Smooth muscle cell (in vitro differentiated cells): Measurements from ENCODE around the gene RIMKLA. TPM values are rescaled to one million over a fixed set of nuclear protein-coding genes. Genes with fewer than 3 reads are reported as not detected.

Source experiments
- DNase-seq: peaks from one replicate; lab custom pipeline; 2025; ENCODE audit not compliant: unreplicated experiment; lab: John Stamatoyannopoulos, UW
- H2AFZ ChIP-seq: fragments of 200-600 bp; sonication (generic); 2 replicates; pipeline ENCODE4 v1.6.0; 2016; ENCODE audit warnings: antibody characterized with exemption, low read depth, mild to moderate bottlenecking
- H3F3A ChIP-seq: fragments of 200-600 bp; sonication (generic); 2 replicates; pipeline ENCODE4 v1.6.0; 2017; ENCODE audit warnings: antibody characterized with exemption, low read depth
- H3K27ac ChIP-seq: fragments of 200-600 bp; sonication (generic); 2 replicates; pipeline ENCODE4 v1.5.1; 2016; ENCODE audit warnings: low read depth, mild to moderate bottlenecking
- H3K27me3 ChIP-seq: fragments of 200-600 bp; sonication (generic); 2 replicates; pipeline ENCODE4 v1.6.1; 2016; ENCODE audit warnings: low read depth, mild to moderate bottlenecking
- H3K36me3 ChIP-seq: fragments of 200-600 bp; sonication (generic); 2 replicates; pipeline ENCODE4 v1.5.1; 2016; ENCODE audit warnings: low read depth
- H3K4me1 ChIP-seq: fragments of 200-600 bp; sonication (generic); 2 replicates; pipeline ENCODE4 v1.5.1; 2016; ENCODE audit warnings: low read depth
- H3K4me2 ChIP-seq: fragments of 200-600 bp; sonication (generic); 2 replicates; pipeline ENCODE4 v1.6.0; 2016; ENCODE audit warnings: mild to moderate bottlenecking
- H3K4me3 ChIP-seq: fragments of 200-600 bp; sonication (generic); 2 replicates; pipeline ENCODE4 v1.5.1; 2016; ENCODE audit warnings: mild to moderate bottlenecking
- H3K79me2 ChIP-seq: fragments of 200-600 bp; sonication (generic); 2 replicates; pipeline ENCODE4 v1.6.0; 2016; ENCODE audit warnings: low read depth, mild to moderate bottlenecking
- H3K9ac ChIP-seq: fragments of 200-600 bp; sonication (generic); 2 replicates; pipeline ENCODE4 v1.6.0; 2016; ENCODE audit warnings: low read depth
- H3K9me3 ChIP-seq: fragments of 200-600 bp; sonication (generic); replicated peaks from 2 replicates; pipeline ENCODE4 v1.5.1; 2016; ENCODE audit warnings: low read depth
- H4K20me1 ChIP-seq: fragments of 200-600 bp; sonication (generic); 2 replicates; pipeline ENCODE4 v1.6.0; 2016; ENCODE audit warnings: low read depth
- CTCF ChIP-seq: fragments of 200-600 bp; sonication (generic); IDR thresholded peaks from 2 replicates; pipeline ENCODE4 v1.5.1; 2017; ENCODE audit warnings: borderline replicate concordance, mild to moderate bottlenecking, antibody characterized with exemption; ENCODE audit not compliant: insufficient read depth, poor library complexity, severe bottlenecking
- WGBS: methylation state at CpG from one replicate; pipeline ENCODE4 v1.1.7; 2016; ENCODE audit warnings: low lambda C conversion rate; 5-methylcytosine and 5-hydroxymethylcytosine counted together
- polyA plus RNA-seq: library from polyadenylated mRNA; unstranded; fragments of >200 nt; fragmentation: Nextera tagmentation; extraction: Ambion mirVana; gene quantifications from 2 replicates; pipeline ENCODE4 v1.2.1, GENCODE V29; 2016
- total RNA-seq: library from RNA; depleted of rRNA; stranded (reverse); fragments of >200 nt; gene quantifications from 2 replicates; pipeline ENCODE4 v1.2.3, GENCODE V29; 2014

The RIMKLA gene
- total and polyA plus RNA-seq, 2 experiments from 2014 or later = 0.04 to 0.25 TPM

- H3K79me2 ChIP-seq = no peaks in the 10 kb centered on the region
- H3F3A ChIP-seq = no peaks in the 10 kb centered on the region
- no peaks in the 10 kb centered on the region for H3K36me3 ChIP-seq
- TF ChIP-seq CTCF = no peak
- no peak overlapping the region for H2AFZ ChIP-seq
- H3K4me2 ChIP-seq = no peak overlapping the region
- H3K4me3 ChIP-seq = no peak overlapping the region
- DNase-seq = no peak
- H3K4me1 ChIP-seq = no peaks in the 10 kb centered on the region
- no peak overlapping the region for H3K27ac ChIP-seq
- no peak overlapping the region for H3K9ac ChIP-seq
- 94% methylated on average over 6 of the region's 6 CpGs for WGBS
- H3K27me3 ChIP-seq = no peaks in the 10 kb centered on the region
- no peaks in the 10 kb centered on the region for H4K20me1 ChIP-seq
- H3K9me3 ChIP-seq = no peaks in the 10 kb centered on the region
These were observed 16.5 kb upstream of the RIMKLA start for GRCh38 chr1:42364089-42364488.

DNA sequence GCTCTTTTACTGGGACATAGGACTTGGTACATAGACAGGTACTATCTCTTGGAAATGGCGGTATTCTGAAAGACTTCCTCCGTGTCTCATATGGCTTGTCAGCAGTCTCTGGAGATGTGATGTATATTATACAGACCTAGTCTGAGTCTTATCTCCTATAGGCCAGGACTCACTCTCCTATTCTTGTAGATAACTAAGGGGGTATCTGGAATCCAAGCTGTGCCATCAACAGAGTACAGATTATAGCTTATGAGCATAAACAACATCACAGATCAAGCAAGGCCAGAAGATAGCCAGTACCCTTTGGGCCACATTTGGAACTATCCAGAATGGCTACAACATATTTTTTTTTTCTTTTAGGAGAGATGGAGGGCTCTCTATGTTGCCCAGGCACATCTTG lies 16.1 kb upstream of the RIMKLA start:
- 69% methylated on average over 2 of the region's 2 CpGs for WGBS
- Histone ChIP-seq H4K20me1 (no peaks in the 10 kb centered on the region), H3K9ac (no peak overlapping the region), H3F3A (no peaks in the 10 kb centered on the region), H3K36me3 (no peaks in the 10 kb centered on the region), H2AFZ (no peak overlapping the region), H3K9me3 (no peaks in the 10 kb centered on the region), H3K79me2 (no peaks in the 10 kb centered on the region), H3K27me3 (no peaks in the 10 kb centered on the region), H3K4me2 (no peak overlapping the region), H3K27ac (no peak overlapping the region), H3K4me3 (no peak overlapping the region), H3K4me1 (no peaks in the 10 kb centered on the region)
- no peak for DNase-seq
- no peak for TF ChIP-seq CTCF

DNA sequence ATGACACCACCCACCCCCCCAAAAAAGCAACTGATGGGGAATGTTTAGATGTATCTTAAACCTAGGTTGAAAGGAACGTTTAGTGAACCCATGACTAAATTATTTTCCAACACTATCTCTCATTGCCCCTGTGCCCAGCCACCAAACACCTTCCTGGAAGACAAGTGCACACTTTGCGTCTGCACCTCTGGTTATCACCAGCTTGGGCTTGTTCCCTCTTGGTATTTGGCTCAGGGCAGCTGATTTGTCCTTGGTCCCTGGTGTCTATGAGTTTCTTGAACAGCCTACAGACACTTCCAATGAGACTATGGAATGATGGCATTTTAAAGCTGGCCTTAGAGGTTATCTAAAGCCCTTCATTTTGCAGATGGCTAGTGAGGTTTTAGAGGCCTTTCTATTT lies 15.5 kb upstream of the RIMKLA start:
- no peak overlapping the region for H3K9ac ChIP-seq
- no peaks in the 10 kb centered on the region for H3K9me3 ChIP-seq
- no peak overlapping the region for H3K4me2 ChIP-seq
- no peak for DNase-seq
- no peaks in the 10 kb centered on the region for H3K36me3 ChIP-seq
- H3K27me3 ChIP-seq = no peaks in the 10 kb centered on the region
- no peaks in the 10 kb centered on the region for H3K4me1 ChIP-seq
- H2AFZ ChIP-seq = no peak overlapping the region
- no peak for TF ChIP-seq CTCF
- H3K79me2 ChIP-seq = no peaks in the 10 kb centered on the region
- H4K20me1 ChIP-seq = no peaks in the 10 kb centered on the region
- no peak overlapping the region for H3K4me3 ChIP-seq
- H3F3A ChIP-seq = no peaks in the 10 kb centered on the region
- WGBS = 77% methylated on average over 2 of the region's 2 CpGs
- no peak overlapping the region for H3K27ac ChIP-seq

DNA sequence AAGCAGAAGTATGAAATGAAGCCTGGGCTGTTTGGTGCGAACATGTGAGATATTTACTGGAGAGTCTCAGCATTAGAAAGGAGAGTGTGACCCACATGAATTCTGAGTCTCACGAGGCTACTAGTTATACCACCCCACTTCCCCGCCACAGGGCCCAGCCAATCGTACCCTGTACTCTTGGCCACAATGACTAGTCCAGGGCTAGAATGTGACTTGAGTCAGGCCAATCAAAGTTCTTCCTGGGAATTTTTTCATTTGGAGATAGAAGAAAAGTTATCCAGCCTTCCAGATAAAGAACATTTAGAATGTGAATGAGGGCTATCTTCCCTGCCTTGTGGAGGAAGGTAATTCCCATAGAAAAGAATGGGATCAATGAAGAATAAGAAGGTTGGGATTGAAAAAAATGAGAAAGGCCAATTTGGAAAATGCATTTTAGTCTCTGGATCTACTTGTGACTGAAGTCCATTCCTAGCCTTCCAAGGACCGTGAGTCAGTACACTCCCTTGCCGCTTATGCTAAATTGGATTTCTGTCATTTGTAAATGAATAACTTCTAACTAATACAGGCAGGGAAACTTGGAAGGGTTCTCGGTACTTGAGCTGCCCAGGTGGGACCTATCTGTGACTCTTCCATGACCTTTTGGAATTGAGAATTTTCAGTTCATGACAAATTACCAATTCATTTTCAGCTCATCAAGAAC lies 12.3 kb upstream of the RIMKLA start:
- H3K79me2 ChIP-seq = no peaks in the 10 kb centered on the region

More for the DNA sequence above, 12.3 kb upstream of the RIMKLA start:
- no peaks in the 10 kb centered on the region for H3K36me3 ChIP-seq
- no peak for TF ChIP-seq CTCF
- 86% methylated on average over 7 of the region's 7 CpGs for WGBS
- no peak overlapping the region for H3K4me3 ChIP-seq
- no peaks in the 10 kb centered on the region for H4K20me1 ChIP-seq
- no peak overlapping the region for H3K9ac ChIP-seq
- H3K4me2 ChIP-seq = no peak overlapping the region
- no peaks in the 10 kb centered on the region for H3K4me1 ChIP-seq
- no peak for DNase-seq
- H2AFZ ChIP-seq = no peak overlapping the region
- H3K27ac ChIP-seq = no peak overlapping the region
- H3F3A ChIP-seq = no peaks in the 10 kb centered on the region
- H3K27me3 ChIP-seq = no peaks in the 10 kb centered on the region
- H3K9me3 ChIP-seq = no peaks in the 10 kb centered on the region
